Mesendoderm (in vitro differentiated cells): ENCODE measurements around the gene ANO2.
"Not testable (repeated sequence)": the region's sequence is repeated elsewhere in the genome, so short reads cannot be mapped to it uniquely, and the experiment has no call there.

ENCODE experiments used
- DNase-seq: peaks from one replicate; pipeline ENCODE4 v3.0.0; 2013
- H2AK5ac ChIP-seq: 2 replicates; pipeline ENCODE4 v1.6.1; 2013; ENCODE audit warnings: low read length, inconsistent platforms
- H2BK120ac ChIP-seq: 2 replicates; pipeline ENCODE4 v1.6.1; 2013; ENCODE audit warnings: low read depth, mild to moderate bottlenecking, low read length, moderate library complexity, mixed read lengths
- H2BK15ac ChIP-seq: replicated peaks from 2 replicates; pipeline ENCODE4 v1.6.1; 2013; ENCODE audit warnings: low read depth, mild to moderate bottlenecking, moderate library complexity
- H2BK5ac ChIP-seq: 2 replicates; pipeline ENCODE4 v1.6.1; 2013; ENCODE audit warnings: low read length, inconsistent platforms
- H3K18ac ChIP-seq: 2 replicates; pipeline ENCODE4 v1.6.1; 2013; ENCODE audit warnings: mild to moderate bottlenecking, low read length, mixed read lengths
- H3K23ac ChIP-seq: one replicate; pipeline ENCODE4 v1.6.1; 2013; ENCODE audit warnings: low read length
- H3K27ac ChIP-seq: 2 replicates; pipeline ENCODE4 v1.5.1; 2013; ENCODE audit warnings: low read depth, mild to moderate bottlenecking, inconsistent platforms, low read length, moderate library complexity
- H3K27me3 ChIP-seq: 2 replicates; pipeline ENCODE4 v1.6.1; 2013; ENCODE audit warnings: low read length, control low read depth, mild to moderate bottlenecking, inconsistent platforms; ENCODE audit not compliant: insufficient read depth, poor library complexity
- H3K36me3 ChIP-seq: 2 replicates; pipeline ENCODE4 v1.6.1; 2013; ENCODE audit warnings: low read length, inconsistent platforms; ENCODE audit not compliant: control insufficient read depth, insufficient read depth
- H3K4ac ChIP-seq: one replicate; pipeline ENCODE4 v1.6.1; 2013; ENCODE audit warnings: low read depth, mild to moderate bottlenecking, low read length, moderate library complexity
- H3K4me1 ChIP-seq: 2 replicates; pipeline ENCODE4 v1.6.1; 2013; ENCODE audit warnings: low read depth, low read length, inconsistent platforms; ENCODE audit not compliant: control insufficient read depth
- H3K4me2 ChIP-seq: 2 replicates; pipeline ENCODE4 v1.6.1; 2013; ENCODE audit warnings: low read length
- H3K4me3 ChIP-seq: 2 replicates; pipeline ENCODE4 v1.5.1; 2013; ENCODE audit warnings: mild to moderate bottlenecking, low read length
- H3K56ac ChIP-seq: one replicate; pipeline ENCODE4 v1.6.1; 2013; ENCODE audit warnings: low read length
- H3K79me1 ChIP-seq: 2 replicates; pipeline ENCODE4 v1.6.1; 2013; ENCODE audit warnings: low read length, inconsistent platforms
- H3K79me2 ChIP-seq: 2 replicates; pipeline ENCODE4 v1.6.1; 2013; ENCODE audit warnings: mild to moderate bottlenecking, low read length; ENCODE audit not compliant: control insufficient read depth, insufficient read depth
- H3K9ac ChIP-seq: 2 replicates; pipeline ENCODE4 v1.6.1; 2013; ENCODE audit warnings: low read length, inconsistent platforms
- H4K5ac ChIP-seq: one replicate; pipeline ENCODE4 v1.6.1; 2013; ENCODE audit warnings: low read length
- H4K8ac ChIP-seq: one replicate; pipeline ENCODE4 v1.6.1; 2013; ENCODE audit warnings: low read depth, mild to moderate bottlenecking, control low read depth, low read length, moderate library complexity
- WGBS: extraction: QIAGEN DNeasy Blood & Tissue Kit; methylation state at CpG from one replicate; pipeline ENCODE4 v1.1.7; 2013; ENCODE audit warnings: low lambda C conversion rate, missing lambda C conversion rate; ENCODE audit not compliant: insufficient coverage; ENCODE audit errors: extremely low coverage; 5-methylcytosine and 5-hydroxymethylcytosine counted together

Gene ANO2

DNA sequence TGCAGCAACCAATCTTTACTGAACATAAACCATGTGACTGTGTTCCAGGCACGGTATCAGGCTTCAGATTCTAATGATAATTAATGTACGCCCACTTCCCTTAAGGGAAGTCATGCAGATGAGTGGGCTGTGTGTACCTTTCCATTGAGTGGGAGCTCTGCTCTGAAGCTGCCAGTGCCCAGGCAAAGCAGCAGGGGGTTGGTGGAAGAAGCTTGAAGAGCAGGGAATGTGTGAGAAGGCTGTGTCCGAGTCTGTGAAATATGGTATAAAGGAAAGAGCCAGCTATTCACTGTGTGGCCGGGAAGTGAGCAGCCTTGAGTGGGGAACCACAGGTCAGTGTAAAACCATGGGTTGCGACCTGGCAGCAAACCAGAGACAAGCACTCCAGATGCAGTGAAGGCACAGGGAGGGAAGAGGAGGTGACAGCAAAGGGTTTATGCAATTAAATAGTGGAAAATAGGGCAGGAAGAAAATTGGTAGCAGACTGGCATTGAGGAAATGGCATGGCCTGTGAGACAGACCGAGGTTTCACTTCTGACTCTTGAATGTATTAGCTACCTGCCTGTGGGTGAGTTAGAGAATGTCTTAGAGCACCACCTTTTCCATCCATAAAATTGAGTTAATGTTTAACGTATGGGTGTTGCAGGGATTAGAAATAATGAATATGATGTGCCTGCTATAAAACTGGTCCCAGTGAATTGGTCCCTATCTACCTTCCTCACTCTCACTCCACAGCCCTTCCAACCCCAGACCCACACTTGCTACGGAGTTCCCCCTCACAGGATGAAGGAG lies 396.7 kb downstream of the ANO2 start:
- H3K56ac ChIP-seq = no peak overlapping the region
- no peak overlapping the region for H3K9ac ChIP-seq
- H3K27me3 ChIP-seq = no peaks in the 10 kb centered on the region
- no peak overlapping the region for H2BK5ac ChIP-seq
- H2BK15ac ChIP-seq = no peak overlapping the region
- no peak overlapping the region for H3K4me2 ChIP-seq
- no peak overlapping the region for H4K5ac ChIP-seq
- no peak overlapping the region for H3K18ac ChIP-seq
- H3K4ac ChIP-seq = no peak overlapping the region
- no peak for DNase-seq
- H3K27ac ChIP-seq = no peak overlapping the region
- no peak overlapping the region for H3K4me3 ChIP-seq
- H2BK120ac ChIP-seq = no peak overlapping the region
- no peak overlapping the region for H3K23ac ChIP-seq
- no peaks in the 10 kb centered on the region for H3K36me3 ChIP-seq
- no CpG with 5 or more reads among the region's 8 CpGs for WGBS
- no peaks in the 10 kb centered on the region for H3K79me1 ChIP-seq
- H3K4me1 ChIP-seq = no peaks in the 10 kb centered on the region
- no peaks in the 10 kb centered on the region for H3K79me2 ChIP-seq
- H2AK5ac ChIP-seq = no peak overlapping the region
- H4K8ac ChIP-seq = no peak overlapping the region

DNA sequence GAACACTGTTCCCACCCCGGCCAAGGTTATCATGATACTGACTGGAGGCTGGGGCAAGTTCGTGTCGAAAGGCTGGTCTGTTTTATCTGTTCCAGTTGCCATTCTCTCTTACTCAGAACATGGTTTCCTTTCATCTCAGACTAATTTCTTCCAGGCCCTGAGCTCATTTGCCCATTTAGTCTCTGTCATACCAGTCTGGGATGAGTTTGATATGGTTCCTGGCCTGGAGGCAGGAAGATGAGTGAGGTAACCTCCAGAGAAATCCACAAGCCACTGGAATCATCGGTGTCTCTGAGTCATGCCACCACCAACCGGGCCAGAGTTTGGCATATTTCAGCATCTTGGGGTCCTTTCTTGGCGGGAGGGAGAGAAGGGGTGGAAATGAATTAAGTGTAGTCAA lies 398.4 kb downstream of the ANO2 start:
- no peak overlapping the region for H4K5ac ChIP-seq
- no peak overlapping the region for H3K56ac ChIP-seq
- H2BK5ac ChIP-seq = no peak overlapping the region
- H2BK15ac ChIP-seq = no peak overlapping the region
- H2AK5ac ChIP-seq = no peak overlapping the region
- H3K4me2 ChIP-seq = no peak overlapping the region
- H3K79me2 ChIP-seq = no peaks in the 10 kb centered on the region
- H3K4ac ChIP-seq = no peak overlapping the region
- WGBS = no CpG with 5 or more reads among the region's 6 CpGs
- no peaks in the 10 kb centered on the region for H3K79me1 ChIP-seq
- no peaks in the 10 kb centered on the region for H3K36me3 ChIP-seq
- H3K27ac ChIP-seq = no peak overlapping the region
- no peak overlapping the region for H3K4me3 ChIP-seq
- DNase-seq = no peak
- H2BK120ac ChIP-seq = no peak overlapping the region
- no peak overlapping the region for H3K18ac ChIP-seq
- no peak overlapping the region for H3K23ac ChIP-seq
- H4K8ac ChIP-seq = no peak overlapping the region
- H3K4me1 ChIP-seq = no peaks in the 10 kb centered on the region
- no peaks in the 10 kb centered on the region for H3K27me3 ChIP-seq
- H3K9ac ChIP-seq = no peak overlapping the region

DNA sequence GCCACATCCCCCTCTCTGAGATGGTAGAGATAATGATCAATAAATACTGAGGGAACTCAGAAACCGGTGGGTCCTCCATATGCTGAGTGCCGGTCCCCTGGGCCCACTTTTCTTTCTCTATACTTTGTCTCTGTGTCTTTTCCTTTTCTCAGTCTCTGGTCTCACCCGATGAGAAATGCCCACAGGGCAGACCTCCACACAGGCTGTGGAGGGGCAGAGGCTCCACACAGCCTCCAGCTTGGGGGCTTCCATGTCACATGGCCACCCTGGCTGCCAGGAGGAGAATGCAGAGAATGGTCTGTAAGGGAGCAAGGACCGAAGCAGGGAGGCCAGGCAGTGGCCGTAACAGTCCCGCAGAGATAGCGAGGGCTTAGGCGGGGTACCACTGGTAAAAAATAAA lies 407.3 kb downstream of the ANO2 start:
- Histone ChIP-seq H3K18ac (peak overlapping the region; percentile 62), H3K79me2 (no peaks in the 10 kb centered on the region), H3K4ac (no peak overlapping the region), H4K5ac (no peak overlapping the region), H3K36me3 (no peaks in the 10 kb centered on the region), H3K56ac (peak overlapping the region; percentile 64), H2AK5ac (no peak overlapping the region), H3K79me1 (no peaks in the 10 kb centered on the region), H3K23ac (no peak overlapping the region), H2BK15ac (no peak overlapping the region), H2BK5ac (no peak overlapping the region), H3K27me3 (no peaks in the 10 kb centered on the region), H2BK120ac (no peak overlapping the region), H3K9ac (no peak overlapping the region), H3K27ac (no peak overlapping the region), H3K4me3 (no peak overlapping the region), H4K8ac (no peak overlapping the region), H3K4me2 (no peak overlapping the region), H3K4me1 (no peaks in the 10 kb centered on the region)
- no CpG with 5 or more reads among the region's 8 CpGs for WGBS
- peak; percentile 68 for DNase-seq

DNA sequence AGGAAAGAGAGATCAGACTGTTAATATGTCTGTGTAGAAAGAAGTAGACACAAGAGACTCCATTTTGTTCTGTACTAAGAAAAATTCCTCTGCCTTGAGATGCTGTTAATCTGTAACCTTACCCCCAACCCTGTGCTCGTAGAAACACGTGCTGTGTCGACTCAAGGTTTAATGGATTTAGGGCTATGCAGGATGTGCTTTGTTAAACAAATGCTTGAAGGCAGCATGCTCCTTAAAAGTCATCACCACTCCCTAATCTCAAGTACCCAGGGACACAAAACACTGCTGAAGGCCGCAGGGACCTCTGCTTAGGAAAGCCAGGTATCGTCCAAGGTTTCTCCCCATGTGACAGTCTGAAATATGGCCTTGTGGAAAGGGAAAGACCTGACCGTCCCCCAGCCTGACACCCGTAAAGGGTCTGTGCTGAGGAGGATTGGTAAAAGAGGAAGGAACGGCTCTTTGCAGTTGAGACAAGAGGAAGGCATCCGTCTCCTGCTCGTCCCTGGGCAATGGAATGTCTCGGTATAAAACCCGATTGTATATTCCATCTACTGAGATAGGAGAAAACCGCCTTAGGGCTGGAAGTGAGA lies 407.9 kb downstream of the ANO2 start:
- not testable (repeated sequence) for H2BK5ac ChIP-seq, H3K4me3 ChIP-seq, H3K36me3 ChIP-seq, H3K79me1 ChIP-seq, H3K4me1 ChIP-seq, H2BK15ac ChIP-seq, H4K8ac ChIP-seq, H3K27me3 ChIP-seq, H3K79me2 ChIP-seq, H2BK120ac ChIP-seq, H3K9ac ChIP-seq, H3K4me2 ChIP-seq, H4K5ac ChIP-seq, H3K4ac ChIP-seq, H3K56ac ChIP-seq, H3K27ac ChIP-seq, H3K18ac ChIP-seq, H3K23ac ChIP-seq, H2AK5ac ChIP-seq
- WGBS = no CpG with 5 or more reads among the region's 13 CpGs
- DNase-seq = peak; percentile 68

DNA sequence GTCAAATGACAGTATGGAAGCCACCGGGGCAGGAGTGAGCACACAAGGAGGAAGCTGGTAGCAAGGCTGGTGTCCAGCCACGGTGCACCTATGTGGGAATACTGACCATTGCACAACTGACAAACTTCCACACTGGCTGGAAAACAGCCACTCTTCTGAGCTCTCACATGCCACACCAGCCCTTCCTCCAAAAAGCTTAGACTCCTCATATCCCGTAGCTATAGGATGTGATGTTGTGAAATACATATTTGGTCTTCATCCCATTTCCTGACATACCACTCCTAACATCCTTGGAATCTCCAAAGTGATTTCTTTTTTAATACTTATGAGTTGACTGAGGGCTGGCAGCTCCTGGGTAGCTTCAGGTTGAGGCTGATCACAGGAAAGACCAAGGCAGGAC lies 409.5 kb downstream of the ANO2 start:
- no peak overlapping the region for H3K18ac ChIP-seq
- no peaks in the 10 kb centered on the region for H3K79me2 ChIP-seq
- no peak overlapping the region for H3K9ac ChIP-seq
- DNase-seq = no peak
- H3K23ac ChIP-seq = no peak overlapping the region
- no peak overlapping the region for H3K4me2 ChIP-seq
- no CpG with 5 or more reads among the region's 3 CpGs for WGBS
- H3K27ac ChIP-seq = no peak overlapping the region
- H3K4me3 ChIP-seq = no peak overlapping the region
- H2BK120ac ChIP-seq = no peak overlapping the region
- no peak overlapping the region for H4K5ac ChIP-seq
- H3K79me1 ChIP-seq = no peaks in the 10 kb centered on the region
- no peak overlapping the region for H4K8ac ChIP-seq
- H3K56ac ChIP-seq = no peak overlapping the region
- H3K36me3 ChIP-seq = no peaks in the 10 kb centered on the region
- H3K27me3 ChIP-seq = no peaks in the 10 kb centered on the region
- H2BK5ac ChIP-seq = no peak overlapping the region
- H2AK5ac ChIP-seq = no peak overlapping the region
- no peaks in the 10 kb centered on the region for H3K4me1 ChIP-seq
- no peak overlapping the region for H3K4ac ChIP-seq
- no peak overlapping the region for H2BK15ac ChIP-seq
